ENCODE measurements around the gene PANX2.
A peak's percentile ranks its signal among the peaks of the same experiment; 100 is the strongest.

The PANX2 gene

GRCh38 chr22:50184902-50185374 lies 14.4 kb downstream of the PANX2 start:
- no peak for DNase-seq (ENCODE audit: low spot score)

- DNase-seq (ENCODE audit: low spot score), result peak; percentile 99
Measured at GRCh38 chr22:50185375-50186087, 15.0 kb downstream of the PANX2 start, which contains the start of gene TRABD. TSS of gene TRABD (plus strand) at chr22:50185913. CDS start at chr22:50193061, 7,148 bp downstream.

- DNase-seq (ENCODE audit: low spot score), result peak; percentile 50
Measured at GRCh38 chr22:50186181-50186714, 15.7 kb downstream of the PANX2 start.

- peak; percentile 40 for DNase-seq (ENCODE audit: low spot score)
Measured at GRCh38 chr22:50186761-50187523, 16.4 kb downstream of the PANX2 start.

- DNase-seq (ENCODE audit: low spot score), result no peak
Measured at GRCh38 chr22:50188356-50188755, 17.8 kb downstream of the PANX2 start.

GRCh38 chr22:50189184-50189848 lies 18.8 kb downstream of the PANX2 start:
- DNase-seq (ENCODE audit: low spot score), result no peak

- no peak for DNase-seq (ENCODE audit: low spot score)
Measured at GRCh38 chr22:50189849-50190181, 19.3 kb downstream of the PANX2 start.

- no peak for DNase-seq (ENCODE audit: low spot score)
Measured at GRCh38 chr22:50190182-50190940, 19.8 kb downstream of the PANX2 start.

GRCh38 chr22:50190941-50191741 lies 20.6 kb downstream of the PANX2 start:
- DNase-seq (ENCODE audit: low spot score), result no peak

GRCh38 chr22:50192436-50193204 lies 22.1 kb downstream of the PANX2 start:
- no peak for DNase-seq (ENCODE audit: low spot score)

- no peak for DNase-seq (ENCODE audit: low spot score)
Measured at GRCh38 chr22:50193621-50194020, 23.1 kb downstream of the PANX2 start.

- DNase-seq (ENCODE audit: low spot score), result no peak
Measured at GRCh38 chr22:50194037-50194805, 23.7 kb downstream of the PANX2 start.

GRCh38 chr22:50196256-50196655 lies 25.7 kb downstream of the PANX2 start:
- no peak for DNase-seq (ENCODE audit: low spot score)

- DNase-seq (ENCODE audit: low spot score), result no peak
Measured at GRCh38 chr22:50197000-50197800, 26.7 kb downstream of the PANX2 start.

- DNase-seq (ENCODE audit: low spot score), result no peak
Measured at GRCh38 chr22:50197856-50198623, 27.5 kb downstream of the PANX2 start.

- DNase-seq (ENCODE audit: low spot score), result no peak
Measured at GRCh38 chr22:50198624-50199017, 28.1 kb downstream of the PANX2 start.

GRCh38 chr22:50199251-50199721 lies 28.8 kb downstream of the PANX2 start:
- no peak for DNase-seq (ENCODE audit: low spot score)
